Upper lobe of right lung (tissue), 1 donor: ENCODE results near the gene REEP3. TPM values are rescaled to one million over a fixed set of nuclear protein-coding genes. Genes with fewer than 3 reads are reported as not detected.
A peak's percentile ranks its signal among the peaks of the same experiment; 100 is the strongest.

Source experiments
- ATAC-seq: fragments of 200-7000 bp; cut with Tn5 transposase; one replicate; pipeline ENCODE4 v1.9.1; 2020; ENCODE audit warnings: mild to moderate bottlenecking, moderate library complexity
- DNase-seq: peaks from one replicate; pipeline ENCODE4 v3.0.0-alpha.2; 2020
- H3K27ac ChIP-seq: fragments of 200-600 bp; one replicate; pipeline ENCODE4 v1.8.0; 2022
- H3K27me3 ChIP-seq: fragments of 200-600 bp; one replicate; pipeline ENCODE4 v1.8.0; 2022; ENCODE audit warnings: mild to moderate bottlenecking
- H3K36me3 ChIP-seq: fragments of 200-600 bp; one replicate; pipeline ENCODE4 v1.8.0; 2022
- H3K4me1 ChIP-seq: fragments of 200-600 bp; one replicate; pipeline ENCODE4 v1.8.0; 2022
- H3K4me3 ChIP-seq: fragments of 200-600 bp; one replicate; pipeline ENCODE4 v1.8.0; 2022; ENCODE audit warnings: mild to moderate bottlenecking
- H3K9me3 ChIP-seq: fragments of 200-600 bp; one replicate; pipeline ENCODE4 v1.8.0; 2022
- CTCF ChIP-seq: fragments of 200-600 bp; IDR thresholded peaks from one replicate; pipeline ENCODE4 v1.8.0; 2022; ENCODE audit warnings: antibody characterized with exemption
- intact Hi-C: fragments of 100-400 bp; cut with DNase I; formaldehyde crosslinking; loops from one replicate; pipeline ENCODE4 v1.11.0; 2022
- total RNA-seq: library from RNA; stranded (reverse); fragmentation: NEBNext Ultra II Directional; extraction: Animal tissue kit (Norgen Biotek cat#: 25700); gene quantifications from one replicate; pipeline ENCODE4 v1.2.1, GENCODE V29; 2021
- donor health status: DM: no; HTN: yes; CAD: no; lungs with severe emphysema.

Gene REEP3
- total RNA-seq, 1 donor from 2014 or later = 57.1 TPM

GRCh38 chr10:63641366-63641765 is 120.2 kb downstream of the REEP3 start:
- H3K4me1 ChIP-seq = peaks cover 10% of the 10 kb centered on the region
- H3K9me3 ChIP-seq = no peaks in the 10 kb centered on the region
- H3K4me3 ChIP-seq = no peak overlapping the region
- ATAC-seq (no peak), DNase-seq (no peak)
- intact Hi-C loops = no loop called here
- no peak for TF ChIP-seq CTCF
- H3K27me3 ChIP-seq = no peaks in the 10 kb centered on the region
- no peaks in the 10 kb centered on the region for H3K36me3 ChIP-seq
- no peak overlapping the region for H3K27ac ChIP-seq

- H3K4me3 ChIP-seq = no peak overlapping the region
- H3K9me3 ChIP-seq = no peaks in the 10 kb centered on the region
- no peaks in the 10 kb centered on the region for H3K27me3 ChIP-seq
- H3K4me1 ChIP-seq = peaks cover 10% of the 10 kb centered on the region
- ATAC-seq (no peak), DNase-seq (no peak)
- TF ChIP-seq CTCF = no peak
- no peak overlapping the region for H3K27ac ChIP-seq
- no peaks in the 10 kb centered on the region for H3K36me3 ChIP-seq
- intact Hi-C loops = no loop called here
Measured at GRCh38 chr10:63641799-63642198, 120.6 kb downstream of the REEP3 start.

GRCh38 chr10:63642808-63643207 is 121.6 kb downstream of the REEP3 start:
- no peak for TF ChIP-seq CTCF
- no peak overlapping the region for H3K4me3 ChIP-seq
- H3K36me3 ChIP-seq = no peaks in the 10 kb centered on the region
- H3K27ac ChIP-seq = peak overlapping the region; percentile 47
- H3K4me1 ChIP-seq = peaks cover 10% of the 10 kb centered on the region
- no peaks in the 10 kb centered on the region for H3K9me3 ChIP-seq
- DNase-seq = no peak
- intact Hi-C loops = no loop called here
- no peaks in the 10 kb centered on the region for H3K27me3 ChIP-seq
- no peak for ATAC-seq

- H3K27ac ChIP-seq = peak overlapping the region; percentile 65
Measured at GRCh38 chr10:63644418-63645142, 123.4 kb downstream of the REEP3 start.

GRCh38 chr10:63645195-63645594 is 124.0 kb downstream of the REEP3 start:
- ATAC-seq = no peak

More at GRCh38 chr10:63644418-63645142, 123.4 kb downstream of the REEP3 start:
- DNase-seq (no peak), ATAC-seq (no peak)
- Histone ChIP-seq H3K27me3 (no peaks in the 10 kb centered on the region), H3K4me1 (peaks cover 10% of the 10 kb centered on the region), H3K4me3 (no peak overlapping the region), H3K9me3 (no peaks in the 10 kb centered on the region), H3K36me3 (no peaks in the 10 kb centered on the region)
- TF ChIP-seq CTCF = no peak
- intact Hi-C loops = no loop called here

More at GRCh38 chr10:63645195-63645594, 124.0 kb downstream of the REEP3 start:
- intact Hi-C loops = no loop called here
- H3K4me1 ChIP-seq = peaks cover 10% of the 10 kb centered on the region
- H3K4me3 ChIP-seq = no peak overlapping the region
- H3K27me3 ChIP-seq = no peaks in the 10 kb centered on the region
- no peaks in the 10 kb centered on the region for H3K36me3 ChIP-seq
- TF ChIP-seq CTCF = no peak
- no peaks in the 10 kb centered on the region for H3K9me3 ChIP-seq
- peak overlapping the region; percentile 65 for H3K27ac ChIP-seq
- no peak for DNase-seq
